CD4-positive, alpha-beta T cell treated with Interleukin-4 for 4 hours (primary cell): ENCODE data around the gene SETD7.
A peak's percentile ranks its signal among the peaks of the same experiment; 100 is the strongest.

Source experiments
- DNase-seq: peaks from one replicate; pipeline ENCODE4 v3.0.0-alpha.2; 2020

The SETD7 gene

DNA sequence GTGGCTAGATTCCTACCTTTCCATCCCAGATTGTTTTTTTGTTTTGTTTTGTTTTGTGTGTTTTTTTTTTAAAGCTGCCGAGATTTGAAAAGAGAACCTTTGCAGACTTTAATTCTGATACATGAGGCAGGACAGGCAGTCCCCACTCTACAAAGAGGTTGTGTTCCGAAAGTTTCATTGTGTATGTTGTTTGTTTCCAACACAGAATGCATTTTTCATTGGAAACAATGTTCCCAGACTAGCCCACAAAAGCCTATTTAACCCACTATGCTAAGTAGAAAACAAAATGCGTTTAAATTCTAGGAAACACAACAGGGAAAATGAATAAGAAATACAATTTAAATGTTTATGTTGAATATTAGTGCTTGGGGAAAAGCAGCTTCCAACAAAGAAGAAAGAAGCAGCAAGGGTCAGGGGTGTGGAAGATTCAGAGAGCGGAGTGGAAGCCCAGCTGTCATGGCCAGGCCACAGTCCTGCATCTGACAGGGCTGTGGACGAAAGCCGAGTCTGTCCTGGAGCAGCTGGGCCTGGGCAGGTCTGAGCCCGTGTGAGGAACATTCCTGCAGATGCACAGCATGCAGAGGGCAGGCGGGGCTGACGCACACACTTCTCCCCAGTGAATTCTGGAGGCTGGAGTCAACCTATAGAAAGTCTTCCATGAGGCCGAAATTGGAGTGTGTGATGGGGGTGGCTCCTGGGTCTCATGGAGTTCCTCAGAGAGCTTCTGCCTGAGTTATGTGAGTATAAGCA, 12.4 kb upstream of the SETD7 start:
- no peak for DNase-seq

DNA sequence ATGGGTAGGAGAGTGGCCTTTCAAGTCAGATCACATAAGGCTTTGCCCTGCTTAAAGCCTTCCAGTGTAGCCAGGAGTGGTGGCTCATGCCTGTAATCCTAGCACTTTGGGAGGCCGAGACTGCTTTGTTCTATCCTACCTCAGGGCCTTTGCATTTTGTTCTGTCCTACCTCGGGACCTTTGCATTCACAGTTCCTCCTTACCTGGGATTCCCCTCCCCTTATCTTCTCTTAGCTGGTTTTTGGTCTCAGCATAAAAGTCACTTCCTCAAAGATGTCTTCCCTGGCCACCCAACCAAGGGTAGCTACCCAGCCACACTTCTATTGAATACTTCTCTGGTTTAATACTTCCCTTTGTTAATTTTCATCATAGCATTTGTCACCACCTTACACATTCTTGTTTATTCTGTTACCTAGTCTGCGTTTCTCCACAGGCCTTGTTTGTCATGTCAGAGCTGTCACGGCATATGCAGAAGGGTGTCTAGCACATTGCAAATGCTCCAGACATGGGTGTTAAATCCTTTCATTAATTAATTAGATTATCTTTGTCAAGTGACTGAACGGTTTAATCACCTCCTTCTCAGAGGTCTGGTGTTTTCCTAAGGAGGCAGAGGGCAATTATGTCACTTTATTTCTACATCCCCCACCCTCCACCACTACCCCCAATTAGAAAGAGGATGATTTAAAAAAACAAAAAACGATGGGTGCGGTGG, 11.3 kb upstream of the SETD7 start:
- no peak for DNase-seq

DNA sequence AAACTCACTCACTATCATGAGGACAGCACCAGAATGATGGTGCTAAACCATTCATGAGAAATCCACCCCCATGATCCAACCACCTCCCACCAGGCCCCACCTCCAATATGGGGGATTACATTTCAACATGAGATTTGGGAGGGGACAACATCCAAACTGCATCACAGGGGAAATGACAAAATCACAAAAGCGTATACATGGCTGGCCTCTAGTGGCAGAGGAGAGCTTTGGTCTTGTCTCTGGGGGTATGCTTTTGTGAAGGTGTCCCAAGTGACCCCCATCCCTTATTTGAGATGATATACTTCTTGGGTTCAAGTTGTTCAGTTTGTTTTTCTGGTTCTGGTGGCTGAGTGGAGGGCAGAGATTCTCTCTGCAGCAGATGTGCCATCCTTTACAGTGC, 8.5 kb upstream of the SETD7 start:
- peak; percentile 8 for DNase-seq

DNA sequence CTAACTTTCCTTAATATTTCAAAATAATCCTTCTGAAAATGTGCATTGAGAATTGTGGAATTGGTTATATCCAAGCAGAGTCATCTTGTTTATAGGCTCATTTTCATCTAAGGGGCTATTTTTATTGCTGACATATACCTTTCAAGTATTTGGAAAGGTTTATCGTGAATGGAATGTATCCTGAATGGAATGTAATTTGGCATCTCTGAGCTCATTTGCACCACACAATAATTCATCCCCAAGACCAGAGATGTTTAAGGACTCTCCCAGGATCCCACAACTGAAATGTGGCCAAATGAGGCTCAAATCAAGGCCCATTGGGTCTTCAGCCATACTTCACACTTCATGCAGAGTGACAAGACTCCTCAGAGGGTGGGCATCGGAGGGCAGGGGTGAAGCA, 7.5 kb upstream of the SETD7 start:
- DNase-seq = no peak

DNA sequence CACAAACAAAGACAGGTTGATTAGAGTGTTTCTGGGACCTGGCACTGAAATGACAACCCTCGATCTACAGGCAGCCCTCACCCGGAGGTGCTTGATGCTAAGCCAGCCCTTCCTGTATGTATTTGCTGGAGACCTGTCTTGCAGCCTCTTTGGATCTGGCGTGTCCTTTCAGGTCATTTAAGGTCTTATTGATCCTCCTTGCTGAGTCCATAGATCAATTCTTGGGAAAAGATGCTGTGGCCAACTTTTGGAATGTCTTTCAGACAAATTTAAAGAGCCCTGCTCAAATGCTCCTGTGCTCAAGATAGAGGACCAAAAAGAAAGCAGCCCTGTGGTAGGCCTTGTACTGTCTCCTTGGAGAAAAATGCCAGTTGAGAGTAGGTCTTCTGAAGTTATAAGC, 6.8 kb upstream of the SETD7 start:
- no peak for DNase-seq

DNA sequence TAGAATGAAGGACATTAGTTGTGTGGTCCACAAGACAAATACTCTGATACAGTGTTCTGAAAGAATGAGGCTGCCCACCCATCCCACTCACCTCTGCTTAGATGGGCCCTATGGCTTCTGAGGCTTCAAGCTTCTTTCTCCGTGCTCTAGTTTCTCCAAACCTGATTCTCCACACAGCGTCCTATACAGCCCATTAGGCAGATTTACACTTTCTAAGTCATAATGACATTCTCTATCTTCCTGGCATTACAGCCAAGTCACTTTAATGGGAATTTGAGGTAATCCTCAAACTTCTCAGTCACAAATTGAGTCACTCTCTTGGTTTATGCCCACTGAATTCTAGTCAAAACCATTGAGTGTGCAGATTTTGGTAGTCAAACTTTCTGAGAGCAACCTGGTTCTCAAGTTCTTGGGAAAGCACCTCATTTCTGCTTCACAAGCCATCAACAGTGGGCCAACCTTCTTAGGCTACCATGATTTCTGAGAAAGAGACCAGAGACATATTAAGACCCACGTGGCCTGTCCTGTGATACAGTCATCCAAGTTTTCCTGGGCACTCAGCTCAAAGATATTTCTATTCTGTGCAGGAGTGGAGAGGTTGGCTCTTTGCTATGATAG, 6.2 kb upstream of the SETD7 start:
- DNase-seq = no peak

DNA sequence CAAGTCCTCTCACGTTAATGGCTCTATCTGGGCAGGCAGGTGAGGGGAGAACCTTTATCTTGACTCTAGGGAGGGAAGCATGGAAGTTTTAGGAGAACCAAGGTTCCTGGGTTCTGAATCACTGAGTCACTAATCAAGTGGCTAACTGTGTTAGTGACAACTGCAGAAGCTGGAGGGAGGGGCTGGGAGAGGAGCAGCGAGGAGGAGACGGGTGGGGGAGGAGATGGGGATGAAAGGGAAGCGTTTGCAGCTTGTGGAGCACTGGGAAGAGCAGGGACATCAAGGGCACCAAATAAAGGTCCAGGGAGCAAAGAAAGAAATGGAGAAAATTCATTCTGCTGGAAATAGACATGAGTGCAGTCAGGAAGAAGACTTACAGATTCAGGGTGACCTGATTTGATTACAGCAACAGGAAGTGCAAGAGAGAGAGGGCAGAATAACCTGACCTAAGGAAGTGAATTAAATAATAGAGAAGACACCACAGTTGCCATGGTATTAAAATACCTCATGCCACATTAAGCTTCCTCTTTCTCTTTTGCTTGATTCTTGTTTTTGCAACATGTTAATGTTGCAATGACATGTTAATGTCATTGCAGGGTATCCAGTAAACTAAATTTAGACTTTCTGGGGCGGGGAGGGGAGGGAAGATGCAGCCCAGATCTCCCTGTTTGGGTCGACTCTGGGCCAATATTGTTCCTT, 4.5 kb upstream of the SETD7 start:
- DNase-seq = peak; percentile 71

DNA sequence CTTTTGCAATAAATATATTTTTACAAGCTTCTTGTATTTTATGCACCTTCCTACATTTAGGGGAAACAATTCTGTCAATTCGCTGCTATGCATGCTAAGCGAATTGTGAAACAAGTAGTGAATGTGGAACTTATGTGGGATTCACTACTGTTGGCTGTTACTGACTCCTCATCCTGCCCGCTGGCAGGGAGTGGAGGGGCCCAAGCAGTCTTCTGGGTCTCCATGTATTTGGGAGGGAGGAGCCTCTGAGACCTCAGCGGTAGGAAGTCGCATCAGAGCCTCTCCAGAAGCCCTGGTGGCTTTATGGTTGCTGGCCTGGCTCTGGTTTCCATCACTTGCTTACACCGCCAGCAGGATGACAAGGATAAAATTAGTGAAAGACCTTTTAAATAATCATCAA, 3.7 kb upstream of the SETD7 start:
- no peak for DNase-seq

DNA sequence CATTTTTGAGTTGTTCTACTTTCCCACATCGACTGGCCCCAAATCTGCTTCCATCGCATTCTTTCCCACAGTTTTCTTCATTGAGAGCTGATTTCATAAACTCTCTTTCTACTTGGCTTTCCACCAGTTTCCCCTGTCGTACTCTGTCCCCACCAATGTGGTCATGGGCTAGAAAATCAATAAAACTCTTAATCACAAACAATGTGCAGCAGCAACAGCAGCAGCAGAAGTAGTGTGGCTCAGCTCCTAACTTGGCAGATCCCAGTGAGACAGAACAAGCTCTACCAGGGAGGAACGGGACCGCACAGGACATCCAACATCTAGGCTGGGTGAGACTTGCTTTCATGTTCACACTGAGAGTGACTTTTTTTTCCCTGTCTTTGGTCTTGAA, 3.1 kb upstream of the SETD7 start:
- no peak for DNase-seq

DNA sequence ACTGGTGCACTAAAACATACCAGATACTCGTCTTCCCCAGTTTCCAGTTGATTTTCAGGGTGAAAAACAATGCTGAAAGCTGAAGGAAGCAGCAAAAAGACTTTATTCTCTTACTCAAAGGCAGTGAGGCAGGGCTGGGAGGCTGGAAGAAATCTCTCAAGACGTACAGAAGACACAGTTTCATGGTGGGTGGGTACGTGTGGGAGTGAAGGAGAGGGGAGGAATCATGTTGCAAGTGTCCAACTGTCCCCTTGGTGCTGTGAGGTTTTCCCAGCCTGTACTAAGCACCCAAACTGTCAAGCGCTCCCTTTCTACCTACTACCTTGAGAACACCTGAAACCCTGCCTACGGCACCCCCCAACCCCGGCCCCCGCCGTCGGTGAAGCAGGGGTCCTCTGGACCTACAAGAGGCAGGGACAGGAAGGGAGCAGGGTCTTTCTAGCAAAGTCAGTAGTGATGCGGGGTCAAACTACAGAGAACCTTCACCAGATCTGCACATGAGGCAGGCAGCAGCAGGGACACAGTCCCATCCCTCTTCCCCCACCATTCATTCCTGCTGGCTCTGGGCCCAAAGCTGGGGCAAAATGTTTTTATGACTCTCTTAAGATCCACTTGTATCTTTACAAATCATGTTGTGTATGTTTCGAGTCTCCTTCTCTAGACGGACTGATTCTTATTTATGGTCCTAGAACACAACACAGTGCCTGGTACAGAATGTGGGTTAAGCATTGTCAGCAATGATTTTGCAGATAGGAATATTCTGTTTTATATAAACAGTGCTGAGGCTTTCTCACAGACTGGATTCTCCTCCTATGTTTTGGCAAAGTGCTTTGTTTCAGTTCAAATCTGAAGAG, 2.4 kb upstream of the SETD7 start:
- DNase-seq = no peak

DNA sequence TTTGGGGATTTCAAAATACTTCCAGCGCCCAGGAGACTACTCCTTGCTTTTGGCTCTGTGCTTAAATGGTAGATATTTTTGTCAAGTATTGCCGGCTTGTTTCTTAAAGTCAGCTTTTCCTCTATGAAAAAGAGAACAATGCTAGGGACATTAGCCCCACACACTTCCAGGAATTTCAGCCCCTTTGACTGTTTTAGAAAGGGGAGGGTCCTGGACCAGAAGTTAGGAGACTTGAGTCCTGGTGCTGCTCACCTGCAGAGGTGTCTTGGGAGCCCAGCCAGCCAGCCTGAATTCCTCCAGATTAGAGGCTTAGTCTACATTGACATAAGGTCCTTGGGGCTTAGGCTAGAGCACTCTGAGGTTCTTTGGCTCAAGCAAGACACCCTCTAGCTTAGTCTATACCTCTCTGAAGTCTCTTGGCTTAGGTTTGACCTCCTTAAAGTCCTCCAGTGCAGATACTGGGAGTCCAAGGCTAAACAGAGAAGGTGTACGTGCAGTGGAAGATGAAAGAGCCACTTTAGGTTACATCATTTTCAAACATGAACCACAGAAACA, 1.6 kb upstream of the SETD7 start:
- DNase-seq = no peak

DNA sequence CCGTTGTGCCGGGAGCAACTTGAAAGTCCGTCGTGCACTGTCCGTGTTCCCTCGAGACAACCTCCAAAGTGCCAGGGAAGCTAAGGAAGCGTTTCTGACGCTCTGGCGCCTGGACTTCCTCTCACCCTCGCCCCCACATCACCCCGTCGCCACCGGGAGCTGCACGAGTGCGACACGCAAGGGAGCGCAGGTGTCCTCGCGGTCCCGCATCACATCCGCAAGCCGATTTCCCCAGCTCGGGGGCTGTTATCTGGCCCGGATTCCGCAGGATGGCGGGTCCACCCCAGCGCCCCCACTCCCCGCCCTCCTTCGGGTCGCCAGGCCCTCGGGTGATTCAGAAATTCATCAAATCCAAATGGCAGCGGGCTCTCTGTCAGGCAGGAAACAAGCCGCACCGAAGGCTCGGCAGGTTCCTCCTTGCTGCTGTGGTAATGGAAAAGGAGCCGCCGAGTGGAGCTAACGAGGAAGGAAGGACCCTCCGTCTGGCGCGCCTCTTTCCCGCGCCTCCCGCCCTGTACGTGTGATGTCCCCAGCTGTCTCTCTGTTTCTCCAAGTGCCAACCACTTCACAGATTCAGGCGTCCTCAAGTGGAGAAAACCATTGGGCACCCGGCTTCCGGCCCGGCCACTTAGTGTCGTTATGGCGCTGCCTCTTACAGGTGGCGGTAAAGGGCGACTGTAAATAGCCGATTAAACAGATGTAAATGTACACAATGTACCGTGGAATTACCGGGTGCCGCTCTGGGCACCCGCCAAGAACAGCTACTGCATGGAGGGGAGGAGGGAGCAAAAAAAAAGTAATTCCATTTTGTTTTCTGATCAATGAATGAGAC, 921 bp upstream of the SETD7 start:
- peak; percentile 49 for DNase-seq

DNA sequence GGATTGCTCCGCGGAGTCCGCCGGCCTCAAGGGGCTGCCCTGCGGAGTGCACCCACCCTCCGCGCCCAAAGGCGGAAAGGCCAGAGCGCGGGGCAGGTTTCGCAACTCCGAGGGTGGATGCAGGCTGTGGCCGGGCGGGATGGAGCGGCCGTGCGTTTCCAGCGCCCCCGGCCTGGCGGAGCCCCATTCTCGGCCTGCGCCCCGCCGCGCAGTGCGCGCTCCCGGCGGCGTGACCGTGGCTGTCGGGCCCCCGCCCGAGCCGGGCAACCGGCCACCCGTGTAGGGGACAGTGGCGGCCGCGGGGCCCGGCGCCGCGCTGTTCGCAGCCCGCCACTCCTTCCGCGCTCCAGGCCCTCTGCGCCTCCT, 331 bp downstream of the SETD7 start:
- DNase-seq = no peak

DNA sequence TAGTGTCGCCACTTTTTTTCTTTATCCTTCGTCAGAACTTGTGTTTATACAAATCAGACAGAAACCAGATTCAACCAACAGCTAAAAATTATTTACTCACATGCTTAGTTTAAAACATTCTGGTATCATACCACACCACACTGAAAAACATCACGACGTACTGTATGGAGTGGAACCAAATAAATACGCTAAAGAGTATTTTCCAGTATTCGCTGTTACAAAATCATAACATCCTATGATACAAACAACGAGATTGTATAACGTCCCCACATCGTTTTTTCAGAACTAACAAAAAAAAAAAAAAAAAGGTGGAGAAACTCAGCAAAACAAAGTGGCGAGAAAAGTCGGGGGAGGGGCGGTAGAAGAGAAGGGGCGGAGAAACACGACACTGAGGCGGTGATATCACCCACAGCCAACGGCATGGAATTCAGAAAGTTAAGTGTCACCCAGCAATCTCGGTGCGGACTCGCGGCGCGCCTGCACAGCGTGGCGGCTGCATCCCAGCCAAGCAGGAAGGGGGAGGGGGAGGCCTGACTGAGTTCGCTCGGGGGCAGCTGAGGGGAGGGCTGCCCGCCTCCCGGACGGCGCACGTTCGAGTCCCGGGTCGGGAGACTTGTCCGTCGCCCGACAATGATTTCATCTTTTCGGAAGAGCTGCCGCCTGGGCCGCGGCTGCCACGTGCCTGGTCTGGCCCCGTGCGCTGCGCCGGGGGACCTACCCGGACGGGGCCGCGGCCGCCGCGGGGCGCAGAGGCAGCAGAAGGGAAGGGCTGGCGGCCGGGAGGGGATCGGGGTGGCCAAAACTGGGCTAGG, 920 bp downstream of the SETD7 start:
- peak; percentile 87 for DNase-seq

DNA sequence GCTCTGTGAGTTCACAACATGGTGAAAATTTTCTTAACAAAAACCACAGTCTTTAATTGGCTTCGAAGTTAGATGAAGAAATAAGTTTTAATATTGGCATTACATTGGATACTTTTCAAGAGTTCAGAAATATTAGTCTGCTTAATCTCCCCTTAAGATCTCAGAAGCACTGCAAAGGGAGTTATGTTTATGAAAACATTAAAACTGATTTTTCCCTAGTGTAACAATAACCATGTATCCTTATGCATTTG, 1.5 kb downstream of the SETD7 start:
- no peak for DNase-seq

DNA sequence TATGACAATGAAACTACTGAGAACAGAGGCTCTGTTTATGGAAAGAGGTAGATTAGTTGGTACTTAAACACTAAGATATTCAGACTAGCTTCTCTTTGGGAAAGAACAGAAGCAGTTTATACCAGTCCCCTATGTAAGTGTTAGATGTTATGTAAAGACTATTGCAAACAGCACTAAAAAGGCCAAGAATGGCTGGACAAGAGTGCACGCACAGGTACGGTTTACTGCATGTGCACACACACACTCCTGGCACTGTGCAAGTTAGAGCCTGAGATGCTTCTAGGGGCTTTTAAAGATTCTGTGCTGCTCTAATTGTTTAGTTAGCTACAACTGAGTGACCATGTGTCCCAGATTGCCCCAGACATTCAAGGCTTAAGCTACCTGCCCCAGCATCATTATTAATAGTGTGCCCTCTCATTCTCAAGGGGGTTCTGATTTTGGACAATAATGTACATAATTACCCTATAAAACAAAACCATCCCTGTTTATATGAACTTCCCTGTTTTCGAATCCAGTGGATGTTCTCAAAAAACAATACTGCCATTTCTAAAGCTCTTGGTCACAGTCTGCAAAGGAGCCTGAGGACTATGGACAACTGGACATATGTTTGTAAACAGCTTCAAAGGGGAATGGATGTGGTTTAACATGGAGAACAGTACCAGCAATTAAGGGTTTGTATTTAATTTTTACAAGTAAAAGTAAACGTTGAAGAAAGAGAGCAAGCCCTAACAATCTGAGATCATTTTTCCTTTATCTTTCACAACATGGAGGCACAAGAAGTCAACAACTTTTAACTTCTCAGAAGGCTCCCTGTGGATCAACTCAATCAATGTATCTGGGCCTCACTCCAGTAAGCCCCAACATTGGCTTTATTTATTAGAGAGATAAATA, 2.0 kb downstream of the SETD7 start:
- DNase-seq = no peak

DNA sequence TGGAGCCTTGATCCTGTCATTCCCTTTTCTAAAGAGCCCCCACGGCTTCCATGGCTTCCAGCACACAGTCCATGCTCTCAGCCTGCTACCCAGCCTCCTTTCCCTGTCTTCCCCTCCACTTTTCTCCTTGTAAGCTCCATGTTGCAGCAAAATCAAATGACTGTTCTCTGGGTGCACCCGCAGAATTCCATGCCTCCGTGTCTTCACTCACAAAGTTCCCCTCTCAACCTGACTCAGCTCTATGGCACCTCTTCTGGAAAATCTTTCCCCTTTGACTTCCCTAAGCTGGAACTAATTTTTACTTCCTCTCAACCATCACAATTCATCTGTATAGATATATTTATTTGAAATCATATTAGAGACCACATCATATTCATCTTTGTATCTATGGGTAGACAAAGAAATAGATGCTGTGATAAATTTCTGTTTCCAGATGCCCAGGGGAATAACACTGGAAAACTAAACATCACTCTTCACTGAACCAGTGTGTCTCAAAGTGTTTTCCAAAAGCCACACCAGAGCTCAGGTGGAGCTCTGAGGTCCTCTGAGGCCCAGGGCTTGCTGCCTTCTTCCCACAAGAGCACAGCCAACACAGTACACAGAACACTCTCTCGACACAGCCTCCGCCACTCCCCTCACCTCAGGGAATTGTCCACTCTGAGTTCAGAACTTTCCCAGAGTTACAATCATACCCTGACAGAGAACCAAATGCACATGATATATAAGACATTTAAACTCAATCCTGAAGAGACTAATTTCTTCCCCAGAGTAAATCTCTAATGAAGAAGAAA, 3.3 kb downstream of the SETD7 start:
- DNase-seq = no peak

DNA sequence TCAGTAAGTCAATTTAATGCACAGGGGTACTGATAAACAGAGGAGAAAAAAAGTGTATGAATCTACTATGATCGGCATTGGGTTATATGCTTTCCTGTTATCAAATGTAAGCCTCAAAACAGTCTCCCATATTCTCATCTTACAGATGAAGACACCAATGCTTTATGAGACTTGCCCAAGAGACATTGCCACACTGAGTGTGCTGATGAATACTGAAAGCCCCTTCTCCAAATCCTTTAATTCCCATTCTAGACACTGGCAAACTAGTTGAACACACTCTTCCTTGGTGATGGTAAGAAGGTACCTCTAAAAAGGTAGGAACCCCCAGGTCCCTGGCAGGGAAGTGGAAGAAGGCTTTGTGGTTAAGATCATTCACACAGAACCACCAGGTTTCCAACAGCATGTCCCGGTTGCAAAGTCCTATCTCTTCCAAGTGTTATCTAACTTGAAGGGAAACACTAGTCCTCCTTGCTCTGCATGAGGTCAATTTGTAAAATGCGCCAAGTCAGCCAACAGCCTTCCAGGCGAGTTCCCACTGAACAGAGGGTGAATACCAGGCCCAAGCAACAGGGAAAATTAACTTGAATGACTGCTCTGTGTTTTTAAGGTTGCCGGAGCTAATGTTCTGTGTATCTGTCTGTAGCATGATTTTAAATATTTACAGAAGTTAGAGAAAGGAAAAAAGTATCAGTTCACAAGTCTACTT, 5.1 kb downstream of the SETD7 start:
- no peak for DNase-seq
